ENCODE measurements around the gene GHR.
"Not testable (repeated sequence)": the region's sequence is repeated elsewhere in the genome, so short reads cannot be mapped to it uniquely, and the experiment has no call there.

The GHR gene

DNA sequence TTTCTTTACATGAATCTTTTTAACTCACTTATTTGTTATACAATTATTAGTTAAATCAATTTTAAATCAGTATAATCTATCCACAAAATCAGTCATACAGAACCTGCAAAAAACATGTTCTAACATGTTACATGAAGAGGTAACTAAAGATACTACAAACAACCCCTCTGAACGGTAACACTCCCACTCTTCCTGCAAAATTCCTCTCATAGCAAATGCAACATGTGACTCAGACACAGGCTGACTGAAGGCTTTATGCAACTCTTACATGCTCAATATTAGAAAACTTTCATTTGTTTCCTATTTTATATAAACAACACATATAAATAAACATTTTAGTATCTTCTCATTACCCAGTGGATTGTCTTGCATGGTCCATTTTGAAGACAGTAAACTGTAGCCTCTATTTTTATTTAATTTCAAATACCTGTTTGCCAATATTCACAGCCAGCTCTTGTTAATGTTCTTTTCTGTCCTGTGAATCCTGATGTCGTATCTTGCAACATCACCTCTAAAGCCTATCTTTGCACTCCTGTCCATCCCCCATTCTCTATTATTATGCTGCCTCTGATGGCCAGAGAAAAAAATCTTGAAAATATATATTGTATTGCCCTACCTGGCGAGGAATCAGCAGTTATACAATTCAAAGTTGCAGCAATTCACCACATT, 232.9 kb downstream of the GHR start:
- no CpG with 5 or more reads among the region's 3 CpGs for WGBS (ENCODE audit: insufficient coverage, insufficient read length)
- H3K27me3 ChIP-seq (ENCODE audit: control insufficient read depth, insufficient read depth, low read length): no peaks in the 10 kb centered on the region
- no peak for DNase-seq (ENCODE audit: low read depth, low spot score)
- H3K9me3 ChIP-seq (ENCODE audit: control insufficient read depth, insufficient read depth, low read length): no peaks in the 10 kb centered on the region
- no peaks in the 10 kb centered on the region for H3K36me3 ChIP-seq (ENCODE audit: control insufficient read depth, insufficient read depth, low read length)
- no peak overlapping the region for H3K4me3 ChIP-seq (ENCODE audit: low read length)
- H3K4me1 ChIP-seq (ENCODE audit: control insufficient read depth, insufficient read depth, low read length): no peaks in the 10 kb centered on the region
- H3K27ac ChIP-seq (ENCODE audit: low read length): no peak overlapping the region

DNA sequence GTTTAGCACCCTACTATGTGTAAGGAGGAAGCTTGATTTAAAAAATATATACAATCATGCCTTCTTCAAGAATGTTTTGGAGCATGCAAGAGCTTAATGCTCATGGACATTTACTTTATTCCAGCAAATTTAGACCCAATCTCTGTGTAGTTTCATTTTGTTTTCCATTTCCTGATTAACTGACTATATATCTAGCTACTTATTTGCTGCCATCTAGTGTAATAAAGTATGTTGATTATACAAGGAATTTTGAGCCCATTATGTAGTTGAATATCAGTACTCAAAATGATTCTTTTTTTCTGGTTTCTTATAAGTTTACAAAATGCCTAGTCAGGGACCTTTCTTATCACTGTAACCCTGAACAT, 233.4 kb downstream of the GHR start:
- Histone ChIP-seq H3K36me3 (ENCODE audit: control insufficient read depth, insufficient read depth, low read length) (no peaks in the 10 kb centered on the region), H3K4me3 (ENCODE audit: low read length) (no peak overlapping the region), H3K4me1 (ENCODE audit: control insufficient read depth, insufficient read depth, low read length) (no peaks in the 10 kb centered on the region), H3K27me3 (ENCODE audit: control insufficient read depth, insufficient read depth, low read length) (no peaks in the 10 kb centered on the region), H3K27ac (ENCODE audit: low read length) (no peak overlapping the region), H3K9me3 (ENCODE audit: control insufficient read depth, insufficient read depth, low read length) (no peaks in the 10 kb centered on the region)
- DNase-seq (ENCODE audit: low read depth, low spot score): no peak

DNA sequence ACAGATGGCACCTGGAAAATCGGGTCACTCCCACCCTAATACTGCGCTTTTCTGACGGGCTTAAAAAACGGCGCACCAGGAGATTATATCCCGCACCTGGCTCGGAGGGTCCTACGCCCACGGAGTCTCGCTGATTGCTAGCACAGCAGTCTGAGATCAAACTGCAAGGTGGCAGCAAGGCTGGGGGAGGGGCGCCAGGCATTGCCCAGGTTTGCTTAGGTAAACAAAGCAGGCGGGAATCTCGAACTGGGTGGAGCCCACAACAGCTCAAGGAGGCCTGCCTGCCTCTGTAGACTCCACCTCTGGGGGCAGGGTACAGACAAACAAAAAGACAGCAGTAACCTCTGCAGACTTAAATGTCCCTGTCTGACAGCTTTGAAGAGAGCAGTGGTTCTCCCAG, 236.6 kb downstream of the GHR start:
- H3K4me1 ChIP-seq (ENCODE audit: control insufficient read depth, insufficient read depth, low read length); H3K4me3 ChIP-seq (ENCODE audit: low read length); H3K27me3 ChIP-seq (ENCODE audit: control insufficient read depth, insufficient read depth, low read length); H3K9me3 ChIP-seq (ENCODE audit: control insufficient read depth, insufficient read depth, low read length); H3K27ac ChIP-seq (ENCODE audit: low read length); H3K36me3 ChIP-seq (ENCODE audit: control insufficient read depth, insufficient read depth, low read length); DNase-seq (ENCODE audit: low read depth, low spot score): not testable (repeated sequence)
- WGBS (ENCODE audit: insufficient coverage, insufficient read length): no CpG with 5 or more reads among the region's 13 CpGs

DNA sequence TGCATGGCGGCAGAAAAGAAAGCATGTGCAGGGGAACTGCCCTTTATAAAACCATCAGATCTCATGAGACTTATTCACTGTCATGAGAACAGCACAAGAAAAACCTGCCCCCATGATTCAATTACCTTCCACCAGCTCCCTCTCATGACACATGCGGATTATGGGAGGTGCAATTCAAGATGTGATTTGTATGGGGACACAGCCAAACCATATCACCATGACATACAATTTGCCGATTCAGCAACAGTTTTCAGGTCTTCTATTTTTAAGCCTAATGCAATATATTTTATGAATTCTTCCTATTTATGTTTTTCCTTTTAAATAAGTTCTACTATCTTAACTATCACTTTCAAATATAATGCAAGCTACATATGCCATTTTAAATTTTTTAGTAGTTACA, 242.6 kb downstream of the GHR start:
- Histone ChIP-seq H3K9me3 (ENCODE audit: control insufficient read depth, insufficient read depth, low read length) (no peaks in the 10 kb centered on the region), H3K27ac (ENCODE audit: low read length) (no peak overlapping the region), H3K4me1 (ENCODE audit: control insufficient read depth, insufficient read depth, low read length) (no peaks in the 10 kb centered on the region), H3K27me3 (ENCODE audit: control insufficient read depth, insufficient read depth, low read length) (no peaks in the 10 kb centered on the region), H3K4me3 (ENCODE audit: low read length) (no peak overlapping the region), H3K36me3 (ENCODE audit: control insufficient read depth, insufficient read depth, low read length) (no peaks in the 10 kb centered on the region)
- no CpG with 5 or more reads among the region's 3 CpGs for WGBS (ENCODE audit: insufficient coverage, insufficient read length)
- DNase-seq (ENCODE audit: low read depth, low spot score): no peak

- Histone ChIP-seq H3K4me1 (ENCODE audit: control insufficient read depth, insufficient read depth, low read length) (no peaks in the 10 kb centered on the region), H3K27me3 (ENCODE audit: control insufficient read depth, insufficient read depth, low read length) (no peaks in the 10 kb centered on the region), H3K36me3 (ENCODE audit: control insufficient read depth, insufficient read depth, low read length) (no peaks in the 10 kb centered on the region), H3K27ac (ENCODE audit: low read length) (no peak overlapping the region), H3K4me3 (ENCODE audit: low read length) (no peak overlapping the region), H3K9me3 (ENCODE audit: control insufficient read depth, insufficient read depth, low read length) (no peaks in the 10 kb centered on the region)
- WGBS (ENCODE audit: insufficient coverage, insufficient read length): no CpG with 5 or more reads among the region's 3 CpGs
- no peak for DNase-seq (ENCODE audit: low read depth, low spot score)
These were observed 243.6 kb downstream of the GHR start for GRCh38 chr5:42666869-42667268.

GRCh38 chr5:42668254-42668653, 245.0 kb downstream of the GHR start:
- H3K9me3 ChIP-seq (ENCODE audit: control insufficient read depth, insufficient read depth, low read length): no peaks in the 10 kb centered on the region
- no peak overlapping the region for H3K27ac ChIP-seq (ENCODE audit: low read length)
- DNase-seq (ENCODE audit: low read depth, low spot score): no peak
- H3K27me3 ChIP-seq (ENCODE audit: control insufficient read depth, insufficient read depth, low read length): no peaks in the 10 kb centered on the region
- H3K4me1 ChIP-seq (ENCODE audit: control insufficient read depth, insufficient read depth, low read length): no peaks in the 10 kb centered on the region
- no peaks in the 10 kb centered on the region for H3K36me3 ChIP-seq (ENCODE audit: control insufficient read depth, insufficient read depth, low read length)
- H3K4me3 ChIP-seq (ENCODE audit: low read length): no peak overlapping the region
- 100% methylated on average over 1 of the region's 2 CpGs for WGBS (ENCODE audit: insufficient coverage, insufficient read length)

GRCh38 chr5:42672925-42673324, 249.7 kb downstream of the GHR start:
- no peaks in the 10 kb centered on the region for H3K9me3 ChIP-seq (ENCODE audit: control insufficient read depth, insufficient read depth, low read length)
- DNase-seq (ENCODE audit: low read depth, low spot score): no peak
- H3K36me3 ChIP-seq (ENCODE audit: control insufficient read depth, insufficient read depth, low read length): no peaks in the 10 kb centered on the region
- no peak overlapping the region for H3K27ac ChIP-seq (ENCODE audit: low read length)
- WGBS (ENCODE audit: insufficient coverage, insufficient read length): no CpG with 5 or more reads among the region's 4 CpGs
- no peaks in the 10 kb centered on the region for H3K4me1 ChIP-seq (ENCODE audit: control insufficient read depth, insufficient read depth, low read length)
- no peak overlapping the region for H3K4me3 ChIP-seq (ENCODE audit: low read length)
- no peaks in the 10 kb centered on the region for H3K27me3 ChIP-seq (ENCODE audit: control insufficient read depth, insufficient read depth, low read length)

- Histone ChIP-seq H3K4me1 (ENCODE audit: control insufficient read depth, insufficient read depth, low read length) (no peaks in the 10 kb centered on the region), H3K4me3 (ENCODE audit: low read length) (no peak overlapping the region), H3K9me3 (ENCODE audit: control insufficient read depth, insufficient read depth, low read length) (no peaks in the 10 kb centered on the region), H3K27ac (ENCODE audit: low read length) (no peak overlapping the region), H3K27me3 (ENCODE audit: control insufficient read depth, insufficient read depth, low read length) (no peaks in the 10 kb centered on the region), H3K36me3 (ENCODE audit: control insufficient read depth, insufficient read depth, low read length) (no peaks in the 10 kb centered on the region)
- no peak for DNase-seq (ENCODE audit: low read depth, low spot score)
These were observed 252.4 kb downstream of the GHR start for GRCh38 chr5:42675602-42676001.

DNA sequence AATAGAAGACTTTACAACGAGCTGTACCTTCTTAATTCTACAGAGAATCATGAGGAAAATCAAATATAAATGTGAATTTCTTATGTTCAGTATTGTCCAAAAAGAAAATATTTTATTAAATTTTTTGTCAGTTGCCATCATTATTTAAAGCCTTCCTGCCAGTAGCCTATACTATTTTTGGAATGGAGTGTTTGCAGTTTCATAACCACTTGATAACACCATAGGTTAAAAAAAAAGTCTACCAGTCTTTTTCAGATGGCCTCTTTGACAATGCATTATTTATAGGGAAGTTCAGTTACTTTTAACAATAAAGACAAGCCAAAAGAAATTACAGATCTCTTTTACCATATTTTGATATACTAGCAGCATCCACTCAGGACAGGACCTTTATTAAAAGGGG, 253.1 kb downstream of the GHR start:
- Histone ChIP-seq H3K27me3 (ENCODE audit: control insufficient read depth, insufficient read depth, low read length) (no peaks in the 10 kb centered on the region), H3K4me3 (ENCODE audit: low read length) (no peak overlapping the region), H3K36me3 (ENCODE audit: control insufficient read depth, insufficient read depth, low read length) (no peaks in the 10 kb centered on the region), H3K4me1 (ENCODE audit: control insufficient read depth, insufficient read depth, low read length) (no peaks in the 10 kb centered on the region), H3K9me3 (ENCODE audit: control insufficient read depth, insufficient read depth, low read length) (no peaks in the 10 kb centered on the region), H3K27ac (ENCODE audit: low read length) (no peak overlapping the region)
- WGBS (ENCODE audit: insufficient coverage, insufficient read length): no CpG with 5 or more reads among the region's 1 CpG
- no peak for DNase-seq (ENCODE audit: low read depth, low spot score)

DNA sequence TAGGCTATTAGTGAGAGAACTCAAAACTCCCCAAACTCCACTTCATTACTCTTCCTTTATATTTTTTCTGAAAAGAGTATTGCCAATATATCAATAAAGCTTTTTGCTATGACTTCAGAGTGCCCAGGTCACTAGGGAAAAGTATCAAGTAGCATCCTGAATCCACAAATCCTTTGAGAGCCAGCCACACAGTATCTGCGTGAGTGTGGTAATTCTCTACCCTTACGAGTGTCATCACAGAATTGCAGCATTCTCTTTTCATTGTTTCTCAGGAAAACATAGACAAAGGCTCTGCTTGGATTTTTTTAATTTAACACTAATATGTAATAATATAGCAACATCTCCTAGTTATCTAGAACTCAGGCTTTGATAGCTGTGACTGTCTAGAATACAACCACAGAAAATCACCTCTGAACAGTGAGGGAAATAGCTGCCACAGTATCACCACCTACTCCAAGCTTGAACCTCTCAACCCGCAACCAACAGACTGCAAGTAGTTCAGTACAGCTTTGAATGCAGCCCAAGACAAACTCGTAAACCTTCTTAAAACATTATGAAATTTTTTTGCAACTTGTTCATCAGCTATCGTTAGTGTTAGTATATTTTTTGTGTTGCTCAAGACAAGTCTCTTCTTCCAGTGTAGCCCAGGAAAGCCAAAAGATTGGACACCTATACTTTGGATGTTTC, 254.1 kb downstream of the GHR start:
- H3K27ac ChIP-seq (ENCODE audit: low read length): no peak overlapping the region
- DNase-seq (ENCODE audit: low read depth, low spot score): no peak
- no peaks in the 10 kb centered on the region for H3K4me1 ChIP-seq (ENCODE audit: control insufficient read depth, insufficient read depth, low read length)
- no CpG with 5 or more reads among the region's 5 CpGs for WGBS (ENCODE audit: insufficient coverage, insufficient read length)
- no peaks in the 10 kb centered on the region for H3K27me3 ChIP-seq (ENCODE audit: control insufficient read depth, insufficient read depth, low read length)
- H3K9me3 ChIP-seq (ENCODE audit: control insufficient read depth, insufficient read depth, low read length): no peaks in the 10 kb centered on the region
- H3K4me3 ChIP-seq (ENCODE audit: low read length): no peak overlapping the region
- H3K36me3 ChIP-seq (ENCODE audit: control insufficient read depth, insufficient read depth, low read length): no peaks in the 10 kb centered on the region

- no CpG with 5 or more reads among the region's 3 CpGs for WGBS (ENCODE audit: insufficient coverage, insufficient read length)
- Histone ChIP-seq H3K4me1 (ENCODE audit: control insufficient read depth, insufficient read depth, low read length) (no peaks in the 10 kb centered on the region), H3K27ac (ENCODE audit: low read length) (no peak overlapping the region), H3K36me3 (ENCODE audit: control insufficient read depth, insufficient read depth, low read length) (no peaks in the 10 kb centered on the region), H3K27me3 (ENCODE audit: control insufficient read depth, insufficient read depth, low read length) (no peaks in the 10 kb centered on the region), H3K9me3 (ENCODE audit: control insufficient read depth, insufficient read depth, low read length) (no peaks in the 10 kb centered on the region), H3K4me3 (ENCODE audit: low read length) (no peak overlapping the region)
- DNase-seq (ENCODE audit: low read depth, low spot score): no peak
These were observed 256.8 kb downstream of the GHR start for GRCh38 chr5:42680046-42680445.
